ENCODE results near the gene KAT6B.

DNA sequence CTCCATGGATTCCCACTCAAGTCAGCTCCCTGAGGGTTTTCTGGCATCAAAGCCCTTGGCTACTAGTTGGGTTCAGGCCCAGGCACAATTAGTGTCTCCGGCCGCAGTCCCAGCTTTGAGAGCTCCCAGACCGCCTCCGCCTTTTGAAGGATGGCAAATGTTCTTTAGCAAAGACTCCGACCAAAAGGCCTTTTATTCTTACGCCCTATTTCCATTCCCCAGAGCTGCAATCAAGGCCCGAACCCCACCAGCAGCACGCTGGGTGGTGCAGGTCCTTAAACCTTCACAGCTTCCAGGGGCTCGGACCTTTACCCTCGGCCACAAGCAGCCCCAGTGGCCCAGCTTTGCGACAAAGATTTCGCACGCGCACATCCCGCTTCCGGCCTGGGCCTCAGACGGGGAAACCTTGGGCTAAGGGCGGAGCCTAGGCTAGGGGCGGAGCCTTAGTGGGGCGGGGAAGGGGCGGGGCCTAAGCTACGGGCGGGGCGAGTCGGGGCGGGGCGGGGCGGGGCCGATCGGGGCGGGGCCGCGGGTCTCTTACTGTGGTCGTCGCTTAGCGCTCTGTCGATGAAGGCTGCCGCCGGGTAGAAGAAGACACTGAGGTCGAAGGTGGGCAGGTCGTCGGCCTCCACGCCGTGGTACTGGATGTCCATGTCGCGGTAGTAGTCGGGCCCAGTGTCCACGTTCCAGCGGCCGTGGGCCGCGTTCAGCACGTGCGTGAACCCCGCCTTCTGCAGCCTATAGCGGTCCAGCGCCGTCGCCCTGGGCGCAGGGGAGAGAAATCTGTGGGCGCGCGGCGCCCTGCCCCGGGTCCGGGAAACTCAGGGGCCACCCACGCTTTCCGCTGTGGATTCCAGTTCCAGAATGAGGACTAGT is 217.1 kb downstream of the KAT6B start:
- TF ChIP-seq EZH2phosphoT487 (IDR thresholded peaks at IDR 0.05; ENCODE audit: insufficient read depth, low read depth) (no peak), EZH2 (IDR thresholded peaks at IDR 0.05; ENCODE audit: insufficient read depth, poor library complexity, severe bottlenecking) (no peak)
